Measurements from ENCODE around the gene SMC3. TPM values are rescaled to one million over a fixed set of nuclear protein-coding genes. Genes with fewer than 3 reads are reported as not detected.

SMC3 gene
- total RNA-seq, 1 donor from 2014 or later, result 20.9 TPM

DNA sequence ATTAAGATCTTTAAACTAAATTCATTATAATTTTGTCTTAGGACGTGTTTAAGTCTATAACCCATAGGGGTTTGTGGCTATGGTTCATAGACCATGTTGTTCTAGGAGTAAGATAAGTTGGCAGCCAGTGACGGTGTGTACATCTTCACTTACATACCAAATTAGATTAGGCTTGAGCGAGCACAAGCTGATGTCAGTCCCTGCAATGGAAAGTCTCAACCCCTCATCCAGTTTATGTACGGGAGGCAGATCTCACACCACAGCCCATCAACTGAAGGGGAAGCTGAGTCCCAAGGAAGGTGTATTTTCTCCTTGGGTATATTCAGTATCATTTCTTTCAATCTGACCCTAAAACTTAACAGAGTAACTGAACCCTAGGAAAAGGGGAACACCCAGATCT is 5.1 kb upstream of the SMC3 start:
- H3K36me3 ChIP-seq, result no peaks in the 10 kb centered on the region
- no peak overlapping the region for H3K4me3 ChIP-seq
- intact Hi-C loops (cut with micrococcal nuclease), result no loop called here
- H3K27me3 ChIP-seq (ENCODE audit: low read depth), result peaks cover 11% of the 10 kb centered on the region
- H3K27ac ChIP-seq (replicated peaks), result no peak overlapping the region
- H3K4me1 ChIP-seq, result peaks cover 8% of the 10 kb centered on the region
- H3K9me3 ChIP-seq (replicated peaks), result no peaks in the 10 kb centered on the region
- TF ChIP-seq, protein P1, sequence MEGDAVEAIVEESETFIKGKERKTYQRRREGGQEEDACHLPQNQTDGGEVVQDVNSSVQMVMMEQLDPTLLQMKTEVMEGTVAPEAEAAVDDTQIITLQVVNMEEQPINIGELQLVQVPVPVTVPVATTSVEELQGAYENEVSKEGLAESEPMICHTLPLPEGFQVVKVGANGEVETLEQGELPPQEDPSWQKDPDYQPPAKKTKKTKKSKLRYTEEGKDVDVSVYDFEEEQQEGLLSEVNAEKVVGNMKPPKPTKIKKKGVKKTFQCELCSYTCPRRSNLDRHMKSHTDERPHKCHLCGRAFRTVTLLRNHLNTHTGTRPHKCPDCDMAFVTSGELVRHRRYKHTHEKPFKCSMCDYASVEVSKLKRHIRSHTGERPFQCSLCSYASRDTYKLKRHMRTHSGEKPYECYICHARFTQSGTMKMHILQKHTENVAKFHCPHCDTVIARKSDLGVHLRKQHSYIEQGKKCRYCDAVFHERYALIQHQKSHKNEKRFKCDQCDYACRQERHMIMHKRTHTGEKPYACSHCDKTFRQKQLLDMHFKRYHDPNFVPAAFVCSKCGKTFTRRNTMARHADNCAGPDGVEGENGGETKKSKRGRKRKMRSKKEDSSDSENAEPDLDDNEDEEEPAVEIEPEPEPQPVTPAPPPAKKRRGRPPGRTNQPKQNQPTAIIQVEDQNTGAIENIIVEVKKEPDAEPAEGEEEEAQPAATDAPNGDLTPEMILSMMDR (IDR thresholded peaks at IDR 0.05; ENCODE audit: borderline replicate concordance), result no peak
- DNase-seq, result no peak

DNA sequence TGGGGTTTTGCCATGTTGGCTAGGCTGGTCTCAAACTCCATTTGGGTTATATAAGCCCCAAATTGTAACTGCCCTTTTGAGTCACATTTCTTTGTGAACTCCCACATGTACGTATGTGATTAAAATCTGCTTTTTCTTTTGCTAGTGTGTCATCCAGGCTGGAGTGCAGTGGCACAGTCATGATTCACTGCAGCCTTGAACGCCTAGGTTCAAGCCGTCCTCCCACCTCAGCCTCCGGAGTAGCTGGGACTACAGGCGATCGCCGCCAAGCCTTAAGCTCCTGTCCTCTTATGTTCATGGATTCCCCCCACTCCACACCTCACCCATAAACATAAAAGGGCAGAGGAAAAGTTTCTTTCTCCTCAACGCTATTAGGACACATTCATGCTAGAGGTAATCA is 4.4 kb upstream of the SMC3 start:
- no peak for DNase-seq
- Histone ChIP-seq H3K36me3 (no peaks in the 10 kb centered on the region), H3K27me3 (ENCODE audit: low read depth) (peaks cover 11% of the 10 kb centered on the region), H3K9me3 (replicated peaks) (no peaks in the 10 kb centered on the region), H3K4me1 (peaks cover 14% of the 10 kb centered on the region), H3K27ac (replicated peaks) (no peak overlapping the region), H3K4me3 (no peak overlapping the region)
- intact Hi-C loops (cut with micrococcal nuclease), result no loop called here
- TF ChIP-seq, protein P1 (IDR thresholded peaks at IDR 0.05; ENCODE audit: borderline replicate concordance), result no peak

DNA sequence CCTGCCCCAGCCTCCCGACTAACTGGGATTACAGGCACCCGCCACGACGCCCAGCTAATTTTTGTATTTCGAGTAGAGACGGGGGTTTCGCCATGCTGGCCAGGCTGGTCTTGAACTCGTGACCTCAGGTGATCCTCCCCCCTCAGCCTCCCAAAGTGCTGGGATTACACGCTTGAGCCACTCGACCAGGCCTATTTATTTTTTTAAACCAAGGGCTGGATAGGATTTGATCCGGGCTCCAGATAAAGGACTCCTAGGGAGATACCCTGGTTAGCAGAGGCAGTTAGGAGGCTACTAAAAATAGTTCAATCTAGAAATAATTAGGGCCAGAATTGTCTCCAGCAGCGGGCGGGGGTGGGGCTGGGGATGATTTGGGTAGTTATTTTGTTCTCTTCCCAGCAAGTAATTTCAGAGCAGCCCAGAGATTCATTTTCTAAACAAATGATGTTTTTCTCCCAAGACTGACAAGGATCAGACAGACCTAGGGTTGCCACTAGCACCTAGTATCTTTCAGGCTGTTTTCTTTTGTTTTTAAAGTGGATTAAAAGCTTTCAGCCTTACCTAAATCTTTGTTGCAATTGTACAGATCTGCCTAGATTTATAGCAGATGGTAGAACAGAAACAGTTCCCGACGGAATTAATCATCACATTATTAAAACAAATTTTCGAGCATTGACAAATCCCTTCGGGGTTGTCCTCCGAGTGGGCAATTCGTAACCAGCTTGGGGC is 859 bp upstream of the SMC3 start:
- TF ChIP-seq, protein P1 (IDR thresholded peaks at IDR 0.05; ENCODE audit: borderline replicate concordance), result no peak

DNA sequence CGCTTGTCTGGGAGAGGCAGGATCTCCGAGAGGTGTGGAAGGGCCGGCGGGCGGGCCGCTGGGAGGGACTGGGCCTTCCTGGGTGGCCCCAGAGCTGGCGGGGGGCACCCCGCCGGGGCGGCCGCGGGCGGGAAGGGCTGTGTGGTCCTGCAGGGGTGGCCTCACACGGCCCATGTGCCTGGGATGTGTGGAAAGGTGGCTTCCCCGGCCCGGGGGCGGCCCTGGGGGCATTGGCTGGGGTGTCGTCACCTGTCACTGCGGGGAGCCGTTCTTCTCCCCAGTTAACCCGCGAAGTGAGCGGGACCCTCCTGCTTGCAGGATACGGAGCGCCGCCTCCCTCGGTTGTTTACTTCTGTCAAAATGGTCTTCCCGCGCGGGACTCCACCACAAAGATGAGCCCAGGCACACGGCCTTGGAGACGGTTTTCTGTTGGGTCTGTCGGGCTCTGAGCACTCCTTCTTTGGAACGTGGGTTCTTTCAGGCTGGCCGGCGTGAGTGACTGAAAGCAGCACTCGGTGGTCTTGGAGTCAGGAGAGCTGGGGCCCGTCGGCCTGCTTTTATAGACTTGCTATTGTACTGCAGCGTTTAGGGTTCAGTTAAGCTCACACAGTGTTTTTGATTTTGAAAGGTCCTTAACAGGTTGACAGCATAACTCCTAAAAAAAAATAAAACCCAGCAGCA is 700 bp downstream of the SMC3 start:
- H3K27me3 ChIP-seq (ENCODE audit: low read depth), result peaks cover 2% of the 10 kb centered on the region
- TF ChIP-seq, protein P1 (IDR thresholded peaks at IDR 0.05; ENCODE audit: borderline replicate concordance), result no peak
- DNase-seq, result peak; percentile 18
- H3K36me3 ChIP-seq, result no peaks in the 10 kb centered on the region
- intact Hi-C loops (cut with micrococcal nuclease), result no loop called here
- H3K4me1 ChIP-seq, result peaks cover 65% of the 10 kb centered on the region
- no peaks in the 10 kb centered on the region for H3K9me3 ChIP-seq (replicated peaks)
- H3K27ac ChIP-seq (replicated peaks), result peak overlapping the region; percentile 94
- peak overlapping the region; percentile 98 for H3K4me3 ChIP-seq

More for the DNA sequence above, 859 bp upstream of the SMC3 start:
- peak overlapping the region; percentile 94 for H3K27ac ChIP-seq (replicated peaks)
- intact Hi-C loops (cut with micrococcal nuclease), result no loop called here
- peaks cover 50% of the 10 kb centered on the region for H3K4me1 ChIP-seq
- no peak for DNase-seq
- H3K9me3 ChIP-seq (replicated peaks), result no peaks in the 10 kb centered on the region
- no peaks in the 10 kb centered on the region for H3K36me3 ChIP-seq
- H3K4me3 ChIP-seq, result peak overlapping the region; percentile 98
- peaks cover 6% of the 10 kb centered on the region for H3K27me3 ChIP-seq (ENCODE audit: low read depth)

DNA sequence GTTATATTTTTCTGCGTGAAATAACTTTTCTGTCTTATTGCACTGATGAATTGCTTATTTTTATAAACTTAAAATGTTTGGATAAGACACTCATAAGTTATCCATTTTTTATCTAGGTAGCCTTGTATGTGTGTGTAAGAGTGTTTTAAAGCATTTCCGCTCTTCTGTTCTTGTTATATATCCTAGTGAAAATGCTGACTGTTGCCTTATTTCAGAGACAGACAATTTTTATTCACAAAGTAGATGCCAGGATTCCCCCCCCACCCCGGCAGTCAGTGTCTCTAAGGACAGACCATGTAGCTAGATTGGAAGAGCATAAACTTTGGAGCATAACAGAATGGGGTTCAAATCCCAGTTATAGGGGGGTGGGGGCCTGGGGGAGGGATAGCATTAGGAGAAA is 1.6 kb downstream of the SMC3 start:
- no peaks in the 10 kb centered on the region for H3K36me3 ChIP-seq
- TF ChIP-seq, protein P1 (IDR thresholded peaks at IDR 0.05; ENCODE audit: borderline replicate concordance), result no peak
- H3K4me3 ChIP-seq, result peak overlapping the region; percentile 98
- no peak for DNase-seq
- no peak overlapping the region for H3K27ac ChIP-seq (replicated peaks)
- H3K4me1 ChIP-seq, result peaks cover 73% of the 10 kb centered on the region
- no peaks in the 10 kb centered on the region for H3K9me3 ChIP-seq (replicated peaks)
- no peaks in the 10 kb centered on the region for H3K27me3 ChIP-seq (ENCODE audit: low read depth)
- intact Hi-C loops (cut with micrococcal nuclease), result no loop called here
